Occipital lobe (tissue), 2 donors: Measurements from ENCODE around the gene ASPSCR1. TPM values are rescaled to one million over a fixed set of nuclear protein-coding genes. Genes with fewer than 3 reads are reported as not detected.

Experiments used
- DNase-seq: peaks from one replicate; lab custom pipeline; 2025; lab: John Stamatoyannopoulos, UW
- total RNA-seq: library from RNA; depleted of rRNA; stranded (reverse); fragments of >200 nt; gene quantifications from one replicate; pipeline ENCODE4 v1.2.3, GENCODE V29; 2014

ASPSCR1 gene
- total RNA-seq, 1 donor from 2014 or later: 11.1 TPM

GRCh38 chr17:82022981-82023446 lies 45.6 kb downstream of the ASPSCR1 start, which contains the start of gene LRRC45:
Gene LRRC45, plus strand, starts transcription at chr17:82023305. Its CDS starts 339 bp downstream, at chr17:82023644.
- DNase-seq: peak; percentile 100

GRCh38 chr17:82023447-82024241 lies 46.2 kb downstream of the ASPSCR1 start:
- DNase-seq: no peak

GRCh38 chr17:82024859-82025258 lies 47.4 kb downstream of the ASPSCR1 start:
- no peak for DNase-seq

GRCh38 chr17:82025401-82026107 lies 48.1 kb downstream of the ASPSCR1 start:
- DNase-seq: no peak

DNA sequence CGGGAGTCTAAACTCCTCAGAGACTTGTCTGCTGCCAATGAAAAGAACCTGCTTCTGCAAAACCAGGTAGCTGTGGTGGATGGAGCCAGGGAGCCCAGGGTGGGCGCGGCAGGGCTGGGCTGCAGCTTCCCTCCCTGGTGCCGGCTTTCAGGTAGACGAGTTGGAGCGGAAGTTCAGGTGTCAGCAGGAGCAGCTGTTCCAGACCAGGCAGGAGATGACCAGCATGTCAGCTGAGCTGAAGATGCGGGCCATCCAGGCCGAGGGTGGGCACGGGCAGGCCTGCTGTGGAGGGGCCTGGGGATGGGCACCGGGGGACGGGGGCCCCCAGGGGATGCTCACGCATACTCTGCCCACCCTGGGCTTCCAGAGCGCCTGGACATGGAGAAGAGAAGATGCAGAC lies 50.8 kb downstream of the ASPSCR1 start:
- DNase-seq: no peak

DNA sequence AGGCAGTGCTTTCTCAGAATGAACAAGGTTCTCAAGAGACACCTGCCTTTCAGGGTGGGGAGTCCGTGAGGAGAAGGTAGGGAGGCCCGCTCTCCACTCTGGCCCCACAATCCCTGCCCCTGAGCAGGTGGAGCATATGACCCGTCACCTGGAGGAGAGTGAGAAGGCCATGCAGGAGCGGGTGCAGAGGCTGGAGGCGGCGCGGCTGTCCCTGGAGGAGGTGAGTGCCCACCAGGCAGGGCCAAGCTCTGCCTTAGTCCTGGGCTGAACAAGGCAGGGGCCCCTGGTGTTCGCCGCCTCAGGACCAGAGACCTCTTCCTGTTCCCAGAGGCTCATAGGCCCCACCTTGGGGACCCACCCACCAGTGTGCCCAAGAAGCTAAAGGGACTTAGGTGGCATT lies 51.5 kb downstream of the ASPSCR1 start:
- no peak for DNase-seq

DNA sequence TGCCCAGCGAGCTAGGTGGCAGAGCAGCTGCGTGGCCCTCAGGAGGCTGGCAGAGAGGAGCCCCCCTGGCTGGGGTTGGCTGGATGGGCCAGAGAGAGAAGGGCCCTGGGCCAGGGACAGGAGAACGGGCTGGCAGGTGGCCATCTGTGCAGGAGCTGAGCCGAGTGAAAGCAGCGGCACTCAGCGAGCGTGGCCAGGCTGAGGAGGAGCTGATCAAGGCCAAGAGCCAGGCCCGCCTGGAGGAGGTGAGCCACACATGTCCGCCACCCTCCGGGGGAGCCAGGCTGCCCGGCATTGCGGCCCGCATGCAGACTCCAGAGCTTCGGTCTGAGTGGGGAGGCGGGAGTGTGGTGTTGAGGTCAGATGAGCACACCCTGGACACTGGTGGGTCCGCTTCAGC lies 52.0 kb downstream of the ASPSCR1 start:
- DNase-seq: no peak

DNA sequence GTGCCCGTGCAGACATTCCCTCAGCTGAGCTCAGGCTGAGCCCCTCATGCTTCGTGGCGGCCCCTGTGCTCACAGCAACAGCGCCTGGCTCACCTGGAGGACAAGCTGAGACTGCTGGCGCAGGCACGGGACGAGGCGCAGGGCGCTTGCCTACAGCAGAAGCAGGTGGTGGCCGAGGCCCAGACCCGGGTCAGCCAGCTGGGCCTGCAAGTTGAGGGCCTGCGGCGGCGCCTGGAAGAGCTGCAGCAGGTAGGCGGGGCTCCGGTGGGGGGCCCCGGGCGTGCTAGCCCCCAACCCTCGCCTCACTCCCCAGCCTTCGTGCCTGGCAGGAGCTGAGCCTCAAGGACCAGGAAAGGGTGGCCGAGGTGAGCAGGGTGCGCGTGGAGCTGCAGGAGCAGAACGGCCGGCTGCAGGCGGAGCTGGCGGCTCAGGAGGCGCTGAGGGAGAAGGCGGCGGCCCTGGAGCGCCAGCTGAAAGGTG lies 52.6 kb downstream of the ASPSCR1 start:
- DNase-seq: no peak

DNA sequence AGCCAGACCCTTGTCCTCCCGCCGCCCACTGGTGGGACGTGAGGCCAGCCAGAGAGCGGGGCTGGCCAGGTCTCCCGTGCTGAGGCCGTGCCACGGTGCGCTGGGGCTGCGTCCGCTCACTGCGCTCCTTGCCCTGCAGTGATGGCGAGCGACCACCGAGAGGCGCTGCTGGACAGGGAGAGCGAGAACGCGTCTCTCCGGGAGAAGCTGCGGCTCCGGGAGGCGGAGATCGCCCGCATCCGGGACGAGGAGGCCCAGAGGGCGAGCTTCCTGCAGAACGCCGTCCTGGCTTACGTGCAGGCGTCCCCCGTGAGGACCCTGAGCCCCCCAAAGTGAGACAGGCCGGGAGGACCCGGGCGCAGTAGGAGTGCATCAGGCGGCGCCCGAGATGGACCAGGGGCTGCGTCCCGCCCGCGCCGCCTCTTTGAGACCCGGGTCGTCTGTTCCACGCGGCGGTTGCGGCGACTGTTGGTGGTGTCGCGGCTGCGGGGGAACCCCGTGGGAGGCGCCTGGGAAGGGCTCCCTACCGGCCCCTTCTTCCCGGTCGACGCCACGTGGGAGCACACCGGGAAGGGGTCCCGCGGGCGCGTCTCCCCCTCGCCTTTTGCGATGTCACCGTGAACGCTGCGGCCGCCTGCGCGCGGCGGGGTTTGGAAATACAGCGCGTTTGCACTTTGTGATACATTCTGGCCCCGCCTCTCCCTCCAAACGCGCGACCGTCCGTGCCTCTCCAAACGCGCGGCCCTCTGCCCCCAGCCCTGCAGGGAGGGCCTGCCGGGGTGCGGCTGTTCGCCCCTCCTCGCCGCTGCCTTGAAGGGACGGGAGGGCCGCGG lies 53.3 kb downstream of the ASPSCR1 start:
- peak; percentile 79 for DNase-seq

- DNase-seq: no peak
Observed at GRCh38 chr17:82031303-82031884, 54.0 kb downstream of the ASPSCR1 start, which contains the start of gene RAC3. Gene RAC3, plus strand, starts transcription at chr17:82031678. Its CDS starts 84 bp downstream, at chr17:82031762.

GRCh38 chr17:82031885-82032627 lies 54.6 kb downstream of the ASPSCR1 start:
- DNase-seq: no peak

GRCh38 chr17:82033359-82034085 lies 56.1 kb downstream of the ASPSCR1 start:
- DNase-seq: no peak

GRCh38 chr17:82034371-82035011 lies 57.1 kb downstream of the ASPSCR1 start:
- no peak for DNase-seq

- DNase-seq: no peak
Observed at GRCh38 chr17:82035488-82035887, 58.1 kb downstream of the ASPSCR1 start.

GRCh38 chr17:82035956-82036633 lies 58.7 kb downstream of the ASPSCR1 start:
- DNase-seq: no peak

GRCh38 chr17:82036634-82037091 lies 59.2 kb downstream of the ASPSCR1 start:
- DNase-seq: no peak

GRCh38 chr17:82037092-82037888 lies 59.9 kb downstream of the ASPSCR1 start, which contains the start of gene DCXR:
Gene DCXR, minus strand, starts transcription at chr17:82037697. Its CDS starts 15 bp downstream, at chr17:82037682.
- peak; percentile 95 for DNase-seq

GRCh38 chr17:82037889-82038195 lies 60.4 kb downstream of the ASPSCR1 start:
- no peak for DNase-seq
